GM23338 (cell line): Measurements from ENCODE around the gene NUP205. TPM values are rescaled to one million over a fixed set of nuclear protein-coding genes. Genes with fewer than 3 reads are reported as not detected.

ENCODE experiments used
- ATAC-seq: fragments of 200-7000 bp; cut with Tn5 transposase; 3 replicates; pipeline ENCODE4 v1.9.1; 2020
- DNase-seq: peaks from one replicate; pipeline ENCODE4 v3.0.0-alpha.2; 2015; ENCODE audit warnings: low spot score
- H2AFZ ChIP-seq: fragments of 200-600 bp; sonication (generic); 2 replicates; pipeline ENCODE4 v1.8.0; 2016; ENCODE audit warnings: antibody characterized with exemption, mild to moderate bottlenecking, moderate library complexity
- H3F3A ChIP-seq: fragments of 200-600 bp; sonication (generic); replicated peaks from 2 replicates; pipeline ENCODE4 v1.8.0; 2017; ENCODE audit warnings: antibody characterized with exemption, mixed run types, low read depth
- H3K27ac ChIP-seq: fragments of 200-600 bp; sonication (generic); 2 replicates; pipeline ENCODE4 v1.6.1; 2016; ENCODE audit warnings: low read depth
- H3K27me3 ChIP-seq: fragments of 200-600 bp; sonication (generic); 2 replicates; pipeline ENCODE4 v1.8.0; 2016; ENCODE audit warnings: mild to moderate bottlenecking, mixed run types, moderate library complexity; ENCODE audit not compliant: insufficient read depth
- H3K36me3 ChIP-seq: fragments of 200-600 bp; sonication (generic); 2 replicates; pipeline ENCODE4 v1.8.0; 2016; ENCODE audit warnings: mild to moderate bottlenecking; ENCODE audit not compliant: insufficient read depth
- H3K4me1 ChIP-seq: fragments of 200-600 bp; sonication (generic); 2 replicates; pipeline ENCODE4 v1.8.0; 2016; ENCODE audit warnings: mild to moderate bottlenecking, moderate library complexity; ENCODE audit not compliant: insufficient read depth
- H3K4me2 ChIP-seq: fragments of 200-600 bp; sonication (generic); 2 replicates; pipeline ENCODE4 v1.7.1; 2017; ENCODE audit warnings: mixed run types
- H3K4me3 ChIP-seq: fragments of 200-600 bp; sonication (generic); 2 replicates; pipeline ENCODE4 v1.6.1; 2016; ENCODE audit warnings: mixed run types
- H3K79me2 ChIP-seq: fragments of 200-600 bp; sonication (generic); replicated peaks from 2 replicates; pipeline ENCODE4 v1.8.0; 2017; ENCODE audit warnings: mild to moderate bottlenecking; ENCODE audit not compliant: insufficient read depth
- H3K9me2 ChIP-seq: fragments of 200-600 bp; sonication (generic); 2 replicates; pipeline ENCODE4 v1.8.0; 2017; ENCODE audit not compliant: insufficient read depth
- H4K20me1 ChIP-seq: fragments of 200-600 bp; sonication (generic); replicated peaks from 2 replicates; pipeline ENCODE4 v1.8.0; 2017; ENCODE audit warnings: mild to moderate bottlenecking; ENCODE audit not compliant: insufficient read depth
- H3K27ac Mint-ChIP-seq: 2 replicates; pipeline ENCODE4 v1.8.0; 2020; ENCODE audit warnings: inconsistent platforms, mild to moderate bottlenecking, moderate library complexity, mixed read lengths
- H3K27me3 Mint-ChIP-seq: 3 replicates; pipeline ENCODE4 v1.8.0; 2022; ENCODE audit warnings: low read depth, mild to moderate bottlenecking, moderate library complexity, mixed read lengths, inconsistent platforms; ENCODE audit not compliant: insufficient read depth, poor library complexity
- H3K36me3 Mint-ChIP-seq: 3 replicates; pipeline ENCODE4 v1.8.0; 2021; ENCODE audit warnings: low read depth, mild to moderate bottlenecking, inconsistent platforms, moderate library complexity, mixed read lengths
- H3K4me1 Mint-ChIP-seq: 3 replicates; pipeline ENCODE4 v1.8.0; 2020; ENCODE audit warnings: mild to moderate bottlenecking, inconsistent platforms, mixed read lengths
- H3K4me3 Mint-ChIP-seq: 3 replicates; pipeline ENCODE4 v1.8.0; 2021; ENCODE audit warnings: moderate library complexity, mild to moderate bottlenecking, inconsistent platforms, mixed read lengths
- H3K9me3 Mint-ChIP-seq: 3 replicates; pipeline ENCODE4 v1.8.0; 2020; ENCODE audit warnings: moderate library complexity, mild to moderate bottlenecking, inconsistent platforms, mixed read lengths
- CREB1 ChIP-seq: fragments of 250-450 bp; sonication (Bioruptor Pico); IDR thresholded peaks from 2 replicates; pipeline ENCODE4 v1.5.0; 2020; ENCODE audit warnings: low read depth, mild to moderate bottlenecking, moderate library complexity
- EZH2 ChIP-seq: fragments of 200-600 bp; sonication (generic); IDR thresholded peaks from one replicate; pipeline ENCODE4 v1.8.0; 2017; ENCODE audit warnings: antibody characterized with exemption, mild to moderate bottlenecking, low read depth; ENCODE audit not compliant: unreplicated experiment
- NANOG ChIP-seq: IDR thresholded peaks from 2 replicates; pipeline ENCODE4 v1.6.1; 2016; ENCODE audit warnings: antibody characterized with exemption, borderline replicate concordance
- STAT1 ChIP-seq: IDR thresholded peaks from one replicate; pipeline ENCODE4 v1.6.1; 2016; ENCODE audit warnings: antibody characterized with exemption; ENCODE audit not compliant: unreplicated experiment
- ZNF114 ChIP-seq: fragments of 250-450 bp; sonication (Bioruptor Pico); IDR thresholded peaks from 2 replicates; pipeline ENCODE4 v1.5.0; 2020; ENCODE audit warnings: mild to moderate bottlenecking, moderate library complexity
- ZNF331 ChIP-seq: fragments of 250-450 bp; sonication (Bioruptor Pico); IDR thresholded peaks from 2 replicates; pipeline ENCODE4 v1.5.0; 2020; ENCODE audit warnings: low read depth, mild to moderate bottlenecking, moderate library complexity
- ZNF462 ChIP-seq: fragments of 250-450 bp; sonication (Bioruptor Pico); IDR thresholded peaks from 2 replicates; pipeline ENCODE4 v1.5.0; 2020; ENCODE audit warnings: mild to moderate bottlenecking, moderate library complexity
- polyA plus RNA-seq: library from polyadenylated mRNA; unstranded; fragments of >200 nt; fragmentation: Nextera tagmentation; extraction: Ambion mirVana; gene quantifications from 2 replicates; pipeline ENCODE4 v1.2.1, GENCODE V29; 2016
- total RNA-seq: library from RNA; depleted of rRNA; stranded (reverse); fragments of >200 nt; shearing (Covaris generic); gene quantifications from 2 replicates; pipeline ENCODE4 v1.2.3, GENCODE V29; 2014

Gene NUP205
- total and polyA plus RNA-seq, 2 experiments from 2014 or later, result 150 to 212 TPM

GRCh38 chr7:135648235-135648634, 90.5 kb downstream of the NUP205 start (continued):
- no peak for TF ChIP-seq ZNF462
- TF ChIP-seq ZNF114 (CRISPR knock-in tag), result no peak
- TF ChIP-seq NANOG, result no peak
- no peak for TF ChIP-seq CREB1

- peak; percentile 32 for ATAC-seq
- no peaks in the 10 kb centered on the region for H3K27me3 ChIP-seq
- H3K4me3 ChIP-seq, result no peak overlapping the region
- no peaks in the 10 kb centered on the region for H3K9me3 Mint-ChIP-seq
- H3K9me2 ChIP-seq, result no peaks in the 10 kb centered on the region
- H3K4me2 ChIP-seq, result no peak overlapping the region
- DNase-seq, result no peak
- peaks cover 11% of the 10 kb centered on the region for H3K4me1 Mint-ChIP-seq
- no peak for TF ChIP-seq STAT1
- TF ChIP-seq EZH2, result no peak
- TF ChIP-seq ZNF331, result no peak
- no peak overlapping the region for H2AFZ ChIP-seq
- peaks cover 5% of the 10 kb centered on the region for H3K27me3 Mint-ChIP-seq
- H3K4me3 Mint-ChIP-seq, result no peak overlapping the region
- H3K79me2 ChIP-seq, result no peaks in the 10 kb centered on the region
- H3K36me3 ChIP-seq, result peaks cover 28% of the 10 kb centered on the region
- H4K20me1 ChIP-seq, result no peaks in the 10 kb centered on the region; the same call in 1 of the 2 replicates
- 0 out of 2 replicates have a peak overlapping the region, but pooled peaks have one; percentile 45 for H3K27ac ChIP-seq
- H3K4me1 ChIP-seq, result no peaks in the 10 kb centered on the region
- peaks cover 46% of the 10 kb centered on the region for H3K36me3 Mint-ChIP-seq
- H3K27ac Mint-ChIP-seq, result 0 out of 2 replicates have a peak overlapping the region, but pooled peaks have one; percentile 33
- H3F3A ChIP-seq, result 0 out of 2 replicates have a peak, but pooled peaks cover 5% of the 10 kb centered on the region
Observed at GRCh38 chr7:135650831-135651573, 93.3 kb downstream of the NUP205 start.
